Measurements from ENCODE around the gene HOXD10. TPM values are rescaled to one million over a fixed set of nuclear protein-coding genes. Genes with fewer than 3 reads are reported as not detected.

Gene HOXD10
- total RNA-seq, 1 donor from 2014 or later: 0.52 TPM

DNA sequence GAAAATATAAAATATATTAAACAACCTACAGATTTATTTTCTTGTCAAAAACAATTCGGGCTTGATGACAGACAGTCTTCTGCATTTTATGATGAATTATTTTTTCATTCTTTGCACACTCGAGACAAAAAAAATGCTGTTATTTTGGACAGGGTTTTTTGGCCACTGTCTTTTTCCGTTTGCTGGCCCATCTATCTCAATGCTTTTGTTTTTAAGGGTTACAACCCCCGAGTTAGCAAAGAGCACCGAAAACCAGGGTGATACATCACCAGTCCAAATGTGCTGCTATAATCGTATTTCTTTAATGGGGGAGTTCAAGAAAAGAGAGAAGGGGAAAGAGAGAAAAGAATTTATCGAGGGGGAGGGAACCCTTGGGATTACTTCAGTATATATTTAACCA is 40.5 kb upstream of the HOXD10 start:
- H3K4me3 ChIP-seq (ENCODE audit: low read length in 3 of 3): no peak overlapping the region
- H3K9me3 ChIP-seq (ENCODE audit: control insufficient read depth in 3 of 3, low read length in 3 of 3): peaks cover 0 to 1% (median 0%) of the 10 kb centered on the region in 3 donors
- H3K4me1 ChIP-seq (ENCODE audit: control insufficient read depth in 3 of 3, insufficient read depth in 3 of 3, low read length in 3 of 3): peaks cover 6 to 19% (median 17%) of the 10 kb centered on the region in 3 donors
- H3K27me3 ChIP-seq (ENCODE audit: control insufficient read depth in 3 of 3, insufficient read depth in 3 of 3, low read length in 3 of 3): peaks cover 90 to 94% (median 92%) of the 10 kb centered on the region in 3 donors
- H3K27ac ChIP-seq (ENCODE audit: low read depth, low read length): no peak overlapping the region
- H3K36me3 ChIP-seq (ENCODE audit: control insufficient read depth in 3 of 3, insufficient read depth in 3 of 3, low read length in 3 of 3): no peaks in the 10 kb centered on the region
- no peak overlapping the region for H3K9ac ChIP-seq (ENCODE audit: low read depth in 1 of 3, low read length in 3 of 3)

DNA sequence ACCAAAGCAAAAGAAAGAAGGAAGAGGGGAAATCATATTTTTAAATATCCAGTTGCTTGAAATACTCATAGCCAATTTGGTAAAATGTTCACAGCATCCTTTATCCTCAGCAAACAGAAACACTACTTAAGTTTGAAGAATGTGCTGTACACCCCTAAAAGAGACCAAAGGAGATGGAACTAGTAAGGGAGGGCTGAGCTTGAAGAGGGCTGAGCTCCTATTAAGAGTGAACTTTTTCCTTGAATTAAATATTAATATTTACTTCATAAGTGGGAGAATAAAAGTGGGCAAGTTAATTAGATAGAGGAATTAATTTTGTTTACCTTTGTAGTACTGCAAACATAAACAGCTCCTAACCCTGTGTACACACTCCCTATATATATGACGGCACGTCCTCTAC is 39.8 kb upstream of the HOXD10 start:
- peaks cover 0 to 1% (median 0%) of the 10 kb centered on the region in 3 donors for H3K9me3 ChIP-seq (ENCODE audit: control insufficient read depth in 3 of 3, low read length in 3 of 3)
- no peak overlapping the region for H3K4me3 ChIP-seq (ENCODE audit: low read length in 3 of 3)
- peaks cover 6 to 19% (median 17%) of the 10 kb centered on the region in 3 donors for H3K4me1 ChIP-seq (ENCODE audit: control insufficient read depth in 3 of 3, insufficient read depth in 3 of 3, low read length in 3 of 3)
- H3K9ac ChIP-seq (ENCODE audit: low read depth in 1 of 3, low read length in 3 of 3): no peak overlapping the region
- no peak overlapping the region for H3K27ac ChIP-seq (ENCODE audit: low read depth, low read length)
- H3K36me3 ChIP-seq (ENCODE audit: control insufficient read depth in 3 of 3, insufficient read depth in 3 of 3, low read length in 3 of 3): no peaks in the 10 kb centered on the region
- H3K27me3 ChIP-seq (ENCODE audit: control insufficient read depth in 3 of 3, insufficient read depth in 3 of 3, low read length in 3 of 3): peaks cover 90 to 94% (median 92%) of the 10 kb centered on the region in 3 donors

DNA sequence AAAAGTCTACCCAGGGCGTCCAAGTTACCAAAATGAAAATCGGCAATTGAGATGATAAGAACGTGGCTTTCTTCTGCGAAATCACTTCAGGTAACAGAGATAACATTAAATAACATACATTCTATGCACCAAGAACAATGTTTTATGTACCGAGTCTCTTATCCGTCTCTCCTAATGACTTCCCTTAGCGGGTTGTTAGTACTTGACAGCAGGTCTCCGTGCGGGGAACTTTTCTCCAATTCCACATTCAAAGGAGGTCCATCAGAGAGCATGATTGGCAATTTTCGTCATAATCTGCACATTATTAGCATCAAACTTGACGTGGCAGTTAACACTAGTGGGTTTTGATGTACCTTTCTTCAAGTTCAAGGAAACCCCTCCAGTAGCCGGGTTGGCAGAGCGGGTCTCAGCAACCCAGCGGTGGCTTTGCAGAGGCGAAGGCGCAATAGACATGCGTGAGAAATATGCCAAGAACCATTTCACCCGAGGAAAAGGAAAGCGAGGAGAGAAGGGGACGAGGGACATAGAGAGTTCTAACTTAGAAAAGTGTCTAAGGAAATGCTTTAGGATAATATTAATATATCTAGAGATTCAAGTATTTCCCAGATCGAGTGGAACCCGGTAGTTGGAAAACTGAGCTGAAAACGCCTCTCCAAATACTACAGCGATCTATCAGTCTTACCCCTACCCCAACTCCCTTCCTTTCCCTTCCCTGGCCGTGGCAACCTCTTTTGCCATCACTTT is 37.9 kb upstream of the HOXD10 start:
- no peak overlapping the region for H3K27ac ChIP-seq (ENCODE audit: low read depth, low read length)
- H3K4me1 ChIP-seq (ENCODE audit: control insufficient read depth in 3 of 3, insufficient read depth in 3 of 3, low read length in 3 of 3): peaks cover 10 to 24% (median 14%) of the 10 kb centered on the region in 3 donors
- H3K4me3 ChIP-seq (ENCODE audit: low read length in 3 of 3): peak overlapping the region in 1 of 3 donors; percentile 29
- no peak overlapping the region for H3K9ac ChIP-seq (ENCODE audit: low read depth in 1 of 3, low read length in 3 of 3)
- H3K9me3 ChIP-seq (ENCODE audit: control insufficient read depth in 3 of 3, low read length in 3 of 3): peaks cover 0 to 1% (median 0%) of the 10 kb centered on the region in 3 donors
- peaks cover 91 to 94% (median 93%) of the 10 kb centered on the region in 3 donors for H3K27me3 ChIP-seq (ENCODE audit: control insufficient read depth in 3 of 3, insufficient read depth in 3 of 3, low read length in 3 of 3)
- no peaks in the 10 kb centered on the region for H3K36me3 ChIP-seq (ENCODE audit: control insufficient read depth in 3 of 3, insufficient read depth in 3 of 3, low read length in 3 of 3)

DNA sequence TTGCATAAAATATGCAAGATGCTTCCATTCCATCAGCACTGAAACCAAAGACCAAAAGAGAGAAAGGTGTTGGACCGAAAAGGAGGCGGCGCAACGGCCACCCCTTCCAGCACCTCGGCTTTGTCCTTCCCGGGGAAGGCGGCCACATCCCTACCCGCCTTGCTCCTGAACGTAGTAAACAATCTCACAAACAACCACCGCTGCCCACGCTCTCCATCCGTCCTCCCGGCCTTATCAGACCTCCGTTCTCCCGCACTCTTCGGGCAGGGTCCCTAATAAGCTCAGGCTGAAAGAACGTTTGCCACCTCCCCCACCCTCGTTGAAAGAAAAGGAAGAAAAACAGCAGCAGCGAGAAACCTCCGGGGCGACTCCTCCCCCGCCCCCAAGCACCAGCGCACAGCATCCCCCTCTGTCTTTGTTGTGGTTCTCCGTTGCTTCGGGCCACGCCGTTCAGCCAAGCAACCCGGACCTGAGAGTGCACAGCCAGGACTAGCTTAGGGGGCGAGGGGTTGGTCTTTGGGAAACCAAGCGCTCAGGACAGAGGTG is 37.2 kb upstream of the HOXD10 start:
- Histone ChIP-seq H3K36me3 (ENCODE audit: control insufficient read depth in 3 of 3, insufficient read depth in 3 of 3, low read length in 3 of 3) (no peaks in the 10 kb centered on the region), H3K9ac (ENCODE audit: low read depth in 1 of 3, low read length in 3 of 3) (no peak overlapping the region), H3K27ac (ENCODE audit: low read depth, low read length) (no peak overlapping the region), H3K9me3 (ENCODE audit: control insufficient read depth in 3 of 3, low read length in 3 of 3) (peaks cover 0 to 1% (median 0%) of the 10 kb centered on the region in 3 donors), H3K4me1 (ENCODE audit: control insufficient read depth in 3 of 3, insufficient read depth in 3 of 3, low read length in 3 of 3) (peaks cover 10 to 24% (median 14%) of the 10 kb centered on the region in 3 donors), H3K27me3 (ENCODE audit: control insufficient read depth in 3 of 3, insufficient read depth in 3 of 3, low read length in 3 of 3) (peaks cover 92 to 95% (median 94%) of the 10 kb centered on the region in 3 donors), H3K4me3 (ENCODE audit: low read length in 3 of 3) (peak overlapping the region in 2 of 3 donors; percentile 27 to 29)

DNA sequence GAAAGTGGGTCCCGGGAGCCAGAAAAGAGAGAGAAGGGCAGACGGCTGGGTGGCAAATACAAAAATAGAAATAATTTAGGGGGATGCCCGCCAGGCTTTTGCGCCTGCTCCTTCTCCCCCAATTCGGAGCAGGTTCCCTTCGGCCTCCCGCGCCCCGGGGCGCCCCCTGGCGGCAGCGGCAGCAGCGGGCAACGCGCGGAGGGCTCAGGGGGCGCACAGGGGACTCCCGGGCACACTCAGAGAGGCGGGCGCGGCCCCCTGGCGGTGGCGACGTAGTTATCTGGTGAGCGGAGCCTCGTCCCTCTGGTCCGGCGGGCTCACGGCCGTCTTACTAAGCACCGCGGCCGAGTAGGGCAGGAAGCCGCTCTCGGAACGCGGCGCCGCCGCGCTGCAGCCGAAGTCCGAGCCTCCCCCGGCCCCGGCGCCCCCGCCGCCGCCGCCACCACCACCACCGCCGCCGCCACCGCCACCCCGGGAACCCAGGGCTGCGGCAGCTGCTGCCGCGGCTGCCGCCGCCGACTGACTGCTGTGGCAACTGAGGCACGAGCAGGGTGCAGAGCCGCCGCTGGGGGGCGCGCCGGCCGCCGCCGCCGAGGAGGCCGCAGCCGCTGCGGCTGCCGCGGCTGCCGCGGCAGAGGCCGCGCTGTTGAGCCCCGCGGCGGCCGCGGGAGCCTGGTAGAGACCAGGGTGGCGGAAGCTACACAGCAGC is 36.6 kb upstream of the HOXD10 start:
- Histone ChIP-seq H3K36me3 (ENCODE audit: control insufficient read depth in 3 of 3, insufficient read depth in 3 of 3, low read length in 3 of 3) (no peaks in the 10 kb centered on the region), H3K9me3 (ENCODE audit: control insufficient read depth in 3 of 3, low read length in 3 of 3) (peaks cover 0 to 1% (median 0%) of the 10 kb centered on the region in 3 donors), H3K4me1 (ENCODE audit: control insufficient read depth in 3 of 3, insufficient read depth in 3 of 3, low read length in 3 of 3) (peaks cover 11 to 27% (median 15%) of the 10 kb centered on the region in 3 donors), H3K9ac (ENCODE audit: low read depth in 1 of 3, low read length in 3 of 3) (no peak overlapping the region), H3K27ac (ENCODE audit: low read depth, low read length) (no peak overlapping the region), H3K27me3 (ENCODE audit: control insufficient read depth in 3 of 3, insufficient read depth in 3 of 3, low read length in 3 of 3) (peaks cover 92 to 95% (median 94%) of the 10 kb centered on the region in 3 donors), H3K4me3 (ENCODE audit: low read length in 3 of 3) (peak overlapping the region in 2 of 3 donors; percentile 45 to 53)

DNA sequence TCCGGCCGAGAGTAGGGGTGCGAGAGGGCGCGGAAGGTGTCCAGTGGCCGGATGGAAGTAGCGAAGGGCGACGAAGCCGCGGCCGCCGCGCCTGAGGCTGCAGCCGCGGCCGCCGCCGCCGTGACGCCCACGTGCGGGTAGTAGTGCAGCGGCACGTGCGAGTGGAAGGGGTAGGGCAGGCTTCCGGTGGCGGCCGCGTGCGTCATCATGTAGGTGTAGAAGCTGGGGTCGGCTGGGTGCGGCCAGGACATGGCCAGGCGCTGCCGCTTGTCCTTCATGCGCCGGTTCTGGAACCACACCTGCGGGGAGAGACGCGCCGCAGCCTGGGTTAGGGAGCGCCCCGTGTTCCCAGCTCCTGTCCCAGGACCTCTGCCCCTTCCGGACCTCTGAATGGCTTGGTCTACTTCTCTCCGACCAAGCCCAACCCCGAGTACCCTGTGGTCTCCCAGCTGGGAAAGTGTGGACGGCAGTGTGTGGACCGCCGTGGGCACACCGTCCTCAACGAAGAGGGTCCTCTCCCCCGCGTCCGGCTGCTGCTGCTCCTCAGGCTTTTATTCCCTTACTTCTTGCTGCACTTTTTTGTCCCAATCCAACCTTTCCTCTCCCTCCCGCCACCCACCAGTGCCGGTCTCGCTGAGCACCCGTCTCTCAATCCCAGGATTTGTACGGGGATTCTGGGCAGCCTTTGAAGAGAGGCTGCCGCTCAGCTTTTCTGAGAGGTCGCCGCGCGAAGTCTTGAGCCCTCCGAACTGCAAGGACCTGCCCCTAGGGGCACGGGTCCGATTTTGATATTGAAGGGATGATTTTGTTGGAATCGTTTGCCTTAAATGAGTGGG is 35.8 kb upstream of the HOXD10 start:
- Histone ChIP-seq H3K27me3 (ENCODE audit: control insufficient read depth in 3 of 3, insufficient read depth in 3 of 3, low read length in 3 of 3) (peaks cover 92 to 95% (median 94%) of the 10 kb centered on the region in 3 donors), H3K36me3 (ENCODE audit: control insufficient read depth in 3 of 3, insufficient read depth in 3 of 3, low read length in 3 of 3) (no peaks in the 10 kb centered on the region), H3K9me3 (ENCODE audit: control insufficient read depth in 3 of 3, low read length in 3 of 3) (peaks cover 0 to 1% (median 0%) of the 10 kb centered on the region in 3 donors), H3K27ac (ENCODE audit: low read depth, low read length) (no peak overlapping the region), H3K9ac (ENCODE audit: low read depth in 1 of 3, low read length in 3 of 3) (no peak overlapping the region), H3K4me1 (ENCODE audit: control insufficient read depth in 3 of 3, insufficient read depth in 3 of 3, low read length in 3 of 3) (peaks cover 17 to 35% (median 22%) of the 10 kb centered on the region in 3 donors), H3K4me3 (ENCODE audit: low read length in 3 of 3) (peak overlapping the region in 2 of 3 donors; percentile 45 to 53)

DNA sequence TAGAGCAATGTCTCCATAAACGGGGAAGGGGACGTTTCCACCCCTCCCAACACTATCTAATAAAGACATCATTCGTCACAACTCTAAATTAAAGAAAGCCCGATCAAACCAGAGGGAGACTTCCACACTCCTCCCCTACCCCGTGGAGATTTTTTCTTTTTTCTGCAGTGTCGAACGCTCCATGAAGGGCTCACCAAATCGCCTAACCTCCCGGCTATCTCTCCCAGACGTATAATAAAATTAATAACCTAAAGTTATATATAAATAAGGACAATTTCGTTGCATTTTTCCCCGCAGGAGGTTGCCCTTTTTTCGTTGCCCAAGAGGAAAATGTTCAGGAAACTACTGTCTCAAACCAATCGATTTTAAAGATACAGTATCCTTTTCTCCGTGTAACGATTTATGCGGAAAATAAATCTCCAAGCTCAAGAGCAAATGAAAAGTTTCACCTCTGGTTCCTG is 35.2 kb upstream of the HOXD10 start:
- Histone ChIP-seq H3K4me1 (ENCODE audit: control insufficient read depth in 3 of 3, insufficient read depth in 3 of 3, low read length in 3 of 3) (peaks cover 22 to 41% (median 27%) of the 10 kb centered on the region in 3 donors), H3K36me3 (ENCODE audit: control insufficient read depth in 3 of 3, insufficient read depth in 3 of 3, low read length in 3 of 3) (no peaks in the 10 kb centered on the region), H3K27me3 (ENCODE audit: control insufficient read depth in 3 of 3, insufficient read depth in 3 of 3, low read length in 3 of 3) (peaks cover 93 to 95% (median 94%) of the 10 kb centered on the region in 3 donors), H3K9ac (ENCODE audit: low read depth in 1 of 3, low read length in 3 of 3) (no peak overlapping the region), H3K4me3 (ENCODE audit: low read length in 3 of 3) (no peak overlapping the region), H3K27ac (ENCODE audit: low read depth, low read length) (no peak overlapping the region), H3K9me3 (ENCODE audit: control insufficient read depth in 3 of 3, low read length in 3 of 3) (peaks cover 0 to under 1% (median 0%) of the 10 kb centered on the region in 3 donors)

DNA sequence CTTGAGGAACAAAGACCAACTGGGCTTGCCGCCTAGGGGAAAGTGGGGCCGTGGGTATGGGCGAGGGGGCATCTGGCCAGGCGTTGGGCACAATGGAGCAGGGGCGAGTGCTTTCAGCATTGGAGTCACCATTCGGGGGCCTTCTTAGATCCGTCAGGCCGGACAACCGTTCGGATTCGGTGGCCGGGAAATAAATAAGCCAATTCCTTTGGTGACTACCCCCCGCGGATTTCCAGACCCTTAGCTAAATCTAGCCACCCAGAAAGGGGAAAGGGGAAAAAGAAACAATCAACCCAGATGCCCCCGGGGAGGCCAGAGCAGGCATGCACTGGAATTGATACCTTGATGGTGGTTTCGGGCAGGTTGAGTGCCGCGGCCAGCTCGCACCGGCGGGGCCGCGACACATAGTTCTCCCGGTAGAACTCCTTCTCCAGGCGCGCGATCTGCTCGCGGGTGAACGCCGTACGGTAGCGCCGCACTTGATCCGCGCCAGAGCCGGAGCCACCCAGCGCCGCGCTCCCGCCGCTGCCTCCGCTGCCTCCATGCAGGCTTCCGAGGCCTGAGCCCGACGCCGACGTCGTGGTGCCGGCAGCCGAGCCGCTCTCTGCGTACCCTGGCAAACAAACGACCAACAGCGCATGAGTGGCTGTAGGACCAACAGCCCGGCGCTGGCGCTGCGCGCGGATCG is 34.6 kb upstream of the HOXD10 start:
- H3K4me1 ChIP-seq (ENCODE audit: control insufficient read depth in 3 of 3, insufficient read depth in 3 of 3, low read length in 3 of 3): peaks cover 22 to 41% (median 27%) of the 10 kb centered on the region in 3 donors
- H3K27ac ChIP-seq (ENCODE audit: low read depth, low read length): no peak overlapping the region
- H3K27me3 ChIP-seq (ENCODE audit: control insufficient read depth in 3 of 3, insufficient read depth in 3 of 3, low read length in 3 of 3): peaks cover 91 to 95% (median 92%) of the 10 kb centered on the region in 3 donors
- H3K36me3 ChIP-seq (ENCODE audit: control insufficient read depth in 3 of 3, insufficient read depth in 3 of 3, low read length in 3 of 3): no peaks in the 10 kb centered on the region
- no peak overlapping the region for H3K4me3 ChIP-seq (ENCODE audit: low read length in 3 of 3)
- no peaks in the 10 kb centered on the region for H3K9me3 ChIP-seq (ENCODE audit: control insufficient read depth in 3 of 3, low read length in 3 of 3)
- no peak overlapping the region for H3K9ac ChIP-seq (ENCODE audit: low read depth in 1 of 3, low read length in 3 of 3)

DNA sequence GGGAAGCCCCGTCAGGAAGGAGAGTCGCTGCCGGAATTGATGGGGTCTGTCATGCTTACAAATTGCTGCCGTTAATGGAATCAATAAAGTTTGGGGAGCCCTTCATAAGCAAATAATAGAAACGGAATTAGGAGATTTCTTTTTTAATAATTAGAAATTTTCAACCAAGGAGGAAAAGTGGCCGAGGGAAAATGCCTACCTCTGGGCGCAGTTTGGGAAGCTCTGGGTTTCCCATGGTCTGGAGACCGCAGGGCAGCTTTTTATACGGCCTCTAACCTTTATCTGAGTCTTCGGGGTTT is 34.1 kb upstream of the HOXD10 start:
- no peak overlapping the region for H3K27ac ChIP-seq (ENCODE audit: low read depth, low read length)

More for the DNA sequence above, 34.1 kb upstream of the HOXD10 start:
- Histone ChIP-seq H3K27me3 (ENCODE audit: control insufficient read depth in 3 of 3, insufficient read depth in 3 of 3, low read length in 3 of 3) (peaks cover 92 to 95% (median 92%) of the 10 kb centered on the region in 3 donors), H3K4me1 (ENCODE audit: control insufficient read depth in 3 of 3, insufficient read depth in 3 of 3, low read length in 3 of 3) (peaks cover 22 to 41% (median 27%) of the 10 kb centered on the region in 3 donors), H3K9ac (ENCODE audit: low read depth in 1 of 3, low read length in 3 of 3) (no peak overlapping the region), H3K4me3 (ENCODE audit: low read length in 3 of 3) (no peak overlapping the region), H3K9me3 (ENCODE audit: control insufficient read depth in 3 of 3, low read length in 3 of 3) (no peaks in the 10 kb centered on the region), H3K36me3 (ENCODE audit: control insufficient read depth in 3 of 3, insufficient read depth in 3 of 3, low read length in 3 of 3) (no peaks in the 10 kb centered on the region)

Data from skeletal muscle tissue (tissue), 4 donors.